ENCODE results near the gene KHDC4. TPM values are rescaled to one million over a fixed set of nuclear protein-coding genes. Genes with fewer than 3 reads are reported as not detected.

The KHDC4 gene
- total and polyA plus RNA-seq, 4 donors = 15.4 to 63.1 (median 34.6) TPM

GRCh38 chr1:155934936-155935590 is 850 bp upstream of the KHDC4 start:
- Histone ChIP-seq H3K9me3 (ENCODE audit: control insufficient read depth in 4 of 4, insufficient read depth in 3 of 4, low read length in 3 of 4) (no peaks in the 10 kb centered on the region), H3K4me3 (peak overlapping the region; percentile 28), H3K9ac (ENCODE audit: insufficient read depth in 1 of 2, low read length in 2 of 2) (peak overlapping the region; percentile 33 to 79), H3K27ac (ENCODE audit: low read depth in 1 of 2, low read length in 1 of 2) (peak overlapping the region; percentile 88), H3K4me1 (ENCODE audit: control insufficient read depth in 5 of 5, insufficient read depth in 5 of 5, low read length in 5 of 5) (peaks cover 8 to 33% (median 11%) of the 10 kb centered on the region in 5 donors), H3K36me3 (ENCODE audit: control insufficient read depth in 4 of 4, insufficient read depth in 4 of 4, low read length in 4 of 4) (peaks cover 5 to 20% (median 12%) of the 10 kb centered on the region in 4 donors), H3K27me3 (ENCODE audit: control insufficient read depth in 3 of 3, insufficient read depth in 3 of 3, low read length in 2 of 3) (no peaks in the 10 kb centered on the region)
- WGBS, 2 donors = 70 to 85% methylated on average over 24 of the region's 24 CpGs
- no peak for TF ChIP-seq CTCF (IDR thresholded peaks at IDR 0.05; ENCODE audit: control extremely low read depth, extremely low read depth)
- no peak for ATAC-seq (ENCODE audit: insufficient read depth, low FRiP score)
- peak; percentile 38 to 52 (median 49) for DNase-seq

- H3K36me3 ChIP-seq (ENCODE audit: control insufficient read depth in 4 of 4, insufficient read depth in 4 of 4, low read length in 4 of 4) = peaks cover 7 to 28% (median 16%) of the 10 kb centered on the region in 4 donors
- WGBS, 2 donors = 4 to 6% methylated on average over 10 of the region's 10 CpGs
- no peaks in the 10 kb centered on the region for H3K9me3 ChIP-seq (ENCODE audit: control insufficient read depth in 4 of 4, insufficient read depth in 3 of 4, low read length in 3 of 4)
- H3K9ac ChIP-seq (ENCODE audit: insufficient read depth in 1 of 2, low read length in 2 of 2) = peak overlapping the region; percentile 92 to 96
- DNase-seq (peak in 1 of 3 donors; percentile 8), ATAC-seq (ENCODE audit: insufficient read depth, low FRiP score) (no peak)
- no peak for TF ChIP-seq CTCF (IDR thresholded peaks at IDR 0.05; ENCODE audit: control extremely low read depth, extremely low read depth)
- peak overlapping the region; percentile 82 for H3K4me3 ChIP-seq
- H3K27ac ChIP-seq (ENCODE audit: low read depth in 1 of 2, low read length in 1 of 2) = peak overlapping the region; percentile 76 to 97
- no peaks in the 10 kb centered on the region for H3K27me3 ChIP-seq (ENCODE audit: control insufficient read depth in 3 of 3, insufficient read depth in 3 of 3, low read length in 2 of 3)
- H3K4me1 ChIP-seq (ENCODE audit: control insufficient read depth in 5 of 5, insufficient read depth in 5 of 5, low read length in 5 of 5) = peaks cover 6 to 31% (median 9%) of the 10 kb centered on the region in 5 donors
These were observed 569 bp downstream of the KHDC4 start for GRCh38 chr1:155933591-155934096.

GRCh38 chr1:155932487-155932886 is 1.7 kb downstream of the KHDC4 start:
- no peak for TF ChIP-seq CTCF (IDR thresholded peaks at IDR 0.05; ENCODE audit: control extremely low read depth, extremely low read depth)
- no peaks in the 10 kb centered on the region for H3K9me3 ChIP-seq (ENCODE audit: control insufficient read depth in 4 of 4, insufficient read depth in 3 of 4, low read length in 3 of 4)
- no peak overlapping the region for H3K9ac ChIP-seq (ENCODE audit: insufficient read depth in 1 of 2, low read length in 2 of 2)
- WGBS, 2 donors = 78 to 88% methylated on average over 5 of the region's 5 CpGs
- H3K36me3 ChIP-seq (ENCODE audit: control insufficient read depth in 4 of 4, insufficient read depth in 4 of 4, low read length in 4 of 4) = peaks cover 7 to 31% (median 18%) of the 10 kb centered on the region in 4 donors
- H3K27me3 ChIP-seq (ENCODE audit: control insufficient read depth in 3 of 3, insufficient read depth in 3 of 3, low read length in 2 of 3) = no peaks in the 10 kb centered on the region
- no peak overlapping the region for H3K27ac ChIP-seq (ENCODE audit: low read depth in 1 of 2, low read length in 1 of 2)
- DNase-seq (no peak), ATAC-seq (ENCODE audit: insufficient read depth, low FRiP score) (no peak)
- no peak overlapping the region for H3K4me3 ChIP-seq
- H3K4me1 ChIP-seq (ENCODE audit: control insufficient read depth in 5 of 5, insufficient read depth in 5 of 5, low read length in 5 of 5) = peaks cover 6 to 31% (median 9%) of the 10 kb centered on the region in 5 donors

All from lung (tissue), 12 donors.